Inferior parietal cortex (tissue), 1 donor: ENCODE measurements around the gene DYNLT2.
"Not testable (repeated sequence)": the region's sequence is repeated elsewhere in the genome, so short reads cannot be mapped to it uniquely, and the experiment has no call there.

Experiments
- DNase-seq: peaks from one replicate; pipeline ENCODE4 v3.0.0-alpha.2; 2016; ENCODE audit errors: extremely low spot score

DYNLT2 gene

GRCh38 chr6:169701311-169701953, 49.9 kb downstream of the DYNLT2 start:
- no peak for DNase-seq

- DNase-seq = no peak
Observed at GRCh38 chr6:169700296-169700695, 51.1 kb downstream of the DYNLT2 start.

- DNase-seq = not testable (repeated sequence)
Observed at GRCh38 chr6:169697115-169697514, 54.3 kb downstream of the DYNLT2 start.

GRCh38 chr6:169695131-169695530, 56.2 kb downstream of the DYNLT2 start:
- DNase-seq = no peak

- DNase-seq = no peak
Observed at GRCh38 chr6:169692516-169692915, 58.9 kb downstream of the DYNLT2 start.

- no peak for DNase-seq
Observed at GRCh38 chr6:169691260-169691659, 60.1 kb downstream of the DYNLT2 start.
